ENCODE measurements around the gene DMRT1.

- TF ChIP-seq CTCF (IDR thresholded peaks at IDR 0.05) (no peak), POLR2AphosphoS5 (IDR thresholded peaks at IDR 0.05; ENCODE audit: low read depth, low read length) (no peak), REST (IDR thresholded peaks at IDR 0.05; ENCODE audit: insufficient read depth in 1 of 2, low read depth in 2 of 2, low read length in 1 of 2) (no peak), SIN3A (IDR thresholded peaks at IDR 0.05; ENCODE audit: borderline replicate concordance, insufficient read depth, low read depth, low read length) (no peak), TCF7L2 (IDR thresholded peaks at IDR 0.05; ENCODE audit: low read depth, low read length) (no peak)
These were observed 30.4 kb upstream of the DMRT1 start for GRCh38 chr9:811106-811531.

All from Panc1 (cell line).